Fibroblast of pulmonary artery (primary cell): ENCODE data around the gene TRERF1.

ENCODE experiments used
- DNase-seq: peaks from one replicate; pipeline ENCODE4 v3.0.0-alpha.2; 2010; ENCODE audit warnings: low read depth
- H3K4me3 ChIP-seq: replicated peaks from 2 replicates; pipeline ENCODE4 v1.5.1; 2011; ENCODE audit warnings: low read depth, mild to moderate bottlenecking, control low read depth, low read length, moderate library complexity
- CTCF ChIP-seq: IDR thresholded peaks from 2 replicates; pipeline ENCODE4 v1.5.1; 2011; ENCODE audit warnings: mild to moderate bottlenecking, control low read depth, low read length, inconsistent platforms; ENCODE audit errors: missing control alignments

Gene TRERF1

GRCh38 chr6:42394881-42395620, 56.7 kb downstream of the TRERF1 start:
- no peak for DNase-seq
- H3K4me3 ChIP-seq, result no peak overlapping the region
- TF ChIP-seq CTCF, result no peak

GRCh38 chr6:42394151-42394550, 57.6 kb downstream of the TRERF1 start:
- no peak for DNase-seq
- no peak for TF ChIP-seq CTCF
- H3K4me3 ChIP-seq, result no peak overlapping the region

GRCh38 chr6:42393339-42393738, 58.4 kb downstream of the TRERF1 start:
- no peak overlapping the region for H3K4me3 ChIP-seq
- no peak for TF ChIP-seq CTCF
- DNase-seq, result no peak

GRCh38 chr6:42392833-42393232, 58.9 kb downstream of the TRERF1 start:
- TF ChIP-seq CTCF, result no peak
- H3K4me3 ChIP-seq, result no peak overlapping the region
- no peak for DNase-seq

GRCh38 chr6:42391441-42391840, 60.3 kb downstream of the TRERF1 start:
- no peak for DNase-seq
- H3K4me3 ChIP-seq, result no peak overlapping the region
- TF ChIP-seq CTCF, result no peak

- no peak overlapping the region for H3K4me3 ChIP-seq
- DNase-seq, result no peak
- TF ChIP-seq CTCF, result no peak
Measured at GRCh38 chr6:42390228-42390934, 61.3 kb downstream of the TRERF1 start.
